HG02678 (cell line): Measurements from ENCODE around the gene PTPRF.

Experiments
- ATAC-seq: cut with Tn5 transposase; IDR thresholded peaks from one replicate; pipeline ENCODE4 v1.9.1; 2021; ENCODE audit warnings: mild to moderate bottlenecking, moderate library complexity; ENCODE audit not compliant: unreplicated experiment

PTPRF gene

DNA sequence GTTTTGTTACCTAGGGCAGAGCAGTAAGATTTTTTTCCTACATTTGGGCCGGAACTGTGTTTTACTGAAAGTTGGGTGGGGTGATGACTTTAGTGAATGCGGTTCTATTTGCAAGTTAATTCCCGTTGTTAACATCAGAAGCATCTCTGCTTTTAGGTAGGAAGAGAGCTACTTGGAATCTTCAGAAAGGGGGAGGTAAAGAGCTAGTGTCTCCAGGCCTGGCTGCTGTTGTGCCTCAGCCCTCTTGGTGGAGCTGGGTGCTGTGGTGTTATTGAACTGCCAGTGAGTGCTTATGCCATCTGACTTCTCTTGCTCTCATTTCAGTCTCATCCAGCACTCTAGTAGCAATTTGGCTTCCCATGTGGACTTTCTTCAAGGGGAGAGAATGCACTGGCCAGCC is 122.7 kb downstream of the PTPRF start:
- no peak for ATAC-seq

DNA sequence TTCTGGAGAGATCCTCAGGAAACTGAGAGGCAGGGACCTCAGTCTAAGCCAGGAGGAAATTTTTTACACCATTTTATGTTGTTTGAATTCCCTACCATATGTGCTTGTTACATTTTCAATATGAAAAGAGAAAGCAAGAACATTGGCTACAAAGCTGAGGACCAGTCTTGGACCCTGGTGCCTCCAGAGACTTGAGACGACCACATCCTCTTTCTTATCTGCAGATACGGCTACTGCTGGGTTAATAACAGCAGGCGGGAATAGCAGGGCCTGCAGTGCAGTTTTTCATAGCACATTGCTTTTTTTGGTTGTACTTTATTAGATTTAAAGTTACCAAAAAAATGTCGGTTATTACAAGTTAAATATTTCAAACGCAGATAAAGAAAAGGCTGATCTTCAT is 123.2 kb downstream of the PTPRF start:
- no peak for ATAC-seq

DNA sequence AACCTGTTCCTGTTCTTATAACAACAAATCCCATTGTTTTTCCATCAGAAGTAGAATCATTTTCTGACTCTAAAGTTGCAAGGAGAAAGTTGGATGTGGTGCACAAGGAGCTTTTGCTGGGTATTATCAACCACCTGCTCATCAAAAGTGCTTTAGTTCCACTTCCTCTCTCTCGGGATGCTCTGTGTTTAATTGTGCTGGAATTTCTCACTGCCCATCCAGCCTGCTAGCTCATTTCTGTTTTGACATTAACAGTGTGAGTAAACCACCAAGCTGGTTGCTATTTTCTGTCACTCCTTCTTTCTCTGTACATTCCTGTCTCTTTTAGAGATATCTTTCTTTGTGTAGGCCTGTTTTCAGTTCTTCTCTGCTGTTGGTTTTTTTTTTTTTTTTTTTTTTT is 125.3 kb downstream of the PTPRF start:
- no peak for ATAC-seq

DNA sequence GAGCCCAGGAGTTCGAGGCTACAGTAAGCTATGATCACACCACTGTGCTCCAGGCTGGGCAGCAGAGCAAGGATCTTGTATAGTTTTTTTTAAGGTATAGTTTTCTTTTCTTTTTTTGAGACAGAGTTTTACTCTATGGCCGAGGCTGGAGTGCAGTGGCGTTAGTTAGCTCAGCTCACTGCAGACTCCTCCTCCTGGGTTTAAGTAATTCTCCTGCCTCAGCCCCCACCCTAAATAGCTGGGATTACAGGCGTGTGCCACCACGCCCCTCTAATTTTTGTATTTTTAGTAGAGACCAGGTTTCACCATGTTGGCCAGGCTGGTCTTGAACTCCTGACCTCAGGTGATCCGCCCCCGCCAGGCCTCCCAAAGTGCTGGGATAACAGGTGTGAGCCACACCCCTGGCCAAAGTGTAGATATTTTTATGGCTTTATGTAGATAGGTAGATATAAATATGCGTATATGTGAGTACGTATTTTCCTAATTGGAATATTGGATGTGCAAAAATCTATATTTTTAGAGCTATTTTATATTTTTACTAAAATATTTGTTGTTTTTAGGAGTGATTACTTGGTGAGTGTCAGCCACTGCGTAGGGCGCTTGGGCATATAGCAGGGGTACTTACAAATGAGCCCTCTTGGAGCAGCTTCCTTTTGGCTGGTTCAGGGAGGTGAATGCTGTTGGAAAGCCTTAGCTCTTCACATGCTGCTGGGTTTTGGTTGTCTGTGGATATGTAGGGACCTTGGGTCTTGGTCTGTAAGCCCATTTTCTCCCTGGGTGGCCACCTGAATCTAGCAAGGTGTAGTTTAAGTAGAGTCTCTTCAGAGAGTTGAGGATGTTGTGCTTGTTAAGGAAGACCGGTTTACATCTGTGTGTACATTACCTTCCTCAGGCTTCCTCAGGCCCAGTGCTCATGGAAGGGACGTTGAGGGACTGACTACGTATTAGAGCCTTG is 128.8 kb downstream of the PTPRF start:
- no peak for ATAC-seq

- no peak for ATAC-seq
These were observed 129.7 kb downstream of the PTPRF start for GRCh38 chr1:43660355-43660754.

GRCh38 chr1:43664369-43664768 is 133.7 kb downstream of the PTPRF start:
- no peak for ATAC-seq

GRCh38 chr1:43666608-43667007 is 135.9 kb downstream of the PTPRF start:
- no peak for ATAC-seq

DNA sequence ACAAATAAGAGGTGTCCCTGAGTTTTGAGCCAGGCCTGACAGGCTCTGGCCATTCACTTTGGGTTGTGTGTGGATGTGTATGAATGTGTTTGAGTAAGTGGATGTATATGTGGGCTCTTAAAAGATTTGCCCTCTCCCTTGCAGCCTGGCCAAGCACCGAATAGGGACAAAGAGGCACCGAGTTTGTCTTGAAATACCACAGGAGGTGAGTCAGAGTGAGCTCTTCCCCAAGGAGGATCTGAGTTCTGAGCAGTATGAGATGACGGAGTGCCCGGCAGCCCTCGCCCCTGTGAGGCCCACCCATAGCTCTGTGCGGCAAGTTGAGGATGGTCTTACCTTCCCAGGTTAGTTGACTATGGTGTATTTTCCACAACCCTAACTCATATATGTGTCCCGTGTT is 138.3 kb downstream of the PTPRF start:
- no peak for ATAC-seq

- ATAC-seq = no peak
These were observed 139.2 kb downstream of the PTPRF start for GRCh38 chr1:43669878-43670277.

DNA sequence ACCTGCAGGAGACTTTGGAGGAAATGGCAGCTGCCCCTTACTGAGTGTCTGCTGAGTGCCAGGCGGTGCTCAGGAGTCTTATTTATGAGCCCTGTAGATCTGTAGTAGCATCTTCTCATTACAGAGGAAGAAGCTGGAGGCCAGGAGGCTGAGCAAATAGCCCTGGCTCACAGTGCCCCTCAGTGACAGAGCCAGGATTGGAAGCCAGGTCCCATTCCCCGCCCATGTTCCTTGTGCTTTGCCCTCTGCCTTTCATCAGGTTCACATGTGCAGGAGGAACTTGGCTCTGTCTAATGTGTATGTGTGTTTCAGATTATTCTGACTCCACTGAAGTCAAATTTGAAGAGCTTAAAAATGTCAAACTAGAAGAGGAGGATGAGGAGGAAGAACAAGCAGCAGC is 140.5 kb downstream of the PTPRF start:
- ATAC-seq = no peak

- ATAC-seq = no peak
These were observed 141.1 kb downstream of the PTPRF start for GRCh38 chr1:43671626-43672330.

GRCh38 chr1:43673261-43673660 is 142.6 kb downstream of the PTPRF start:
- no peak for ATAC-seq
